Type B pancreatic cell (in vitro differentiated cells): ENCODE data around the gene SMIM35. TPM values are rescaled to one million over a fixed set of nuclear protein-coding genes. Genes with fewer than 3 reads are reported as not detected.

Experiments used
- DNase-seq: peaks from one replicate; pipeline ENCODE4 v3.0.0; 2021; ENCODE audit warnings: mixed read lengths; ENCODE audit not compliant: unreplicated experiment; ENCODE audit errors: extremely low spot score
- H3K27ac Mint-ChIP-seq: 2 replicates; pipeline ENCODE4 v1.8.0; 2021; ENCODE audit warnings: mild to moderate bottlenecking, mixed read lengths
- H3K27me3 Mint-ChIP-seq: 2 replicates; pipeline ENCODE4 v1.8.0; 2021; ENCODE audit warnings: mixed read lengths
- H3K36me3 Mint-ChIP-seq: 2 replicates; pipeline ENCODE4 v1.8.0; 2021; ENCODE audit warnings: mixed read lengths
- H3K4me1 Mint-ChIP-seq: one replicate; pipeline ENCODE4 v1.8.0; 2021; ENCODE audit warnings: mixed read lengths; ENCODE audit not compliant: unreplicated experiment
- H3K4me3 Mint-ChIP-seq: 2 replicates; pipeline ENCODE4 v1.8.0; 2021; ENCODE audit warnings: mild to moderate bottlenecking, mixed read lengths
- H3K9me3 Mint-ChIP-seq: 2 replicates; pipeline ENCODE4 v1.8.0; 2021; ENCODE audit warnings: mixed read lengths
- CTCF ChIP-seq: fragments of 200-600 bp; sonication (generic); conservative IDR thresholded peaks from 2 replicates; pipeline ENCODE4 v1.5.0; 2021; ENCODE audit warnings: antibody characterized with exemption, mild to moderate bottlenecking
- total RNA-seq: library from RNA; stranded (reverse); gene quantifications from 2 replicates; pipeline ENCODE4 v1.2.1, GENCODE V29; 2021; ENCODE audit warnings: low replicate concordance

SMIM35 gene
- total RNA-seq, 1 donor from 2014 or later: 0.17 TPM

- DNase-seq: no peak
- Mint-ChIP-seq H3K4me3 (no peak overlapping the region), H3K27ac (no peak overlapping the region), H3K27me3 (no peaks in the 10 kb centered on the region), H3K9me3 (no peaks in the 10 kb centered on the region), H3K4me1 (peaks cover 5% of the 10 kb centered on the region), H3K36me3 (peaks cover 8% of the 10 kb centered on the region)
- no peak for TF ChIP-seq CTCF
These were observed 38.3 kb upstream of the SMIM35 start for GRCh38 chr11:118124929-118125535.

- TF ChIP-seq CTCF: no peak
- no peak overlapping the region for H3K27ac Mint-ChIP-seq
- H3K4me1 Mint-ChIP-seq: no peaks in the 10 kb centered on the region
- no peaks in the 10 kb centered on the region for H3K27me3 Mint-ChIP-seq
- DNase-seq: no peak
- no peak overlapping the region for H3K4me3 Mint-ChIP-seq
- H3K36me3 Mint-ChIP-seq: peaks cover 8% of the 10 kb centered on the region
- no peaks in the 10 kb centered on the region for H3K9me3 Mint-ChIP-seq
These were observed 34.0 kb upstream of the SMIM35 start for GRCh38 chr11:118120793-118121192.

- Mint-ChIP-seq H3K27me3 (no peaks in the 10 kb centered on the region), H3K27ac (no peak overlapping the region), H3K4me1 (no peaks in the 10 kb centered on the region), H3K36me3 (peaks cover 8% of the 10 kb centered on the region), H3K9me3 (no peaks in the 10 kb centered on the region), H3K4me3 (no peak overlapping the region)
- DNase-seq: no peak
- no peak for TF ChIP-seq CTCF
These were observed 31.2 kb upstream of the SMIM35 start for GRCh38 chr11:118117790-118118601.

- Mint-ChIP-seq H3K27ac (no peak overlapping the region), H3K4me3 (no peak overlapping the region), H3K27me3 (no peaks in the 10 kb centered on the region), H3K4me1 (peaks cover 4% of the 10 kb centered on the region), H3K9me3 (no peaks in the 10 kb centered on the region), H3K36me3 (no peaks in the 10 kb centered on the region)
- no peak for TF ChIP-seq CTCF
- DNase-seq: no peak
These were observed 28.3 kb upstream of the SMIM35 start for GRCh38 chr11:118115048-118115447.

GRCh38 chr11:118114266-118114665, 27.5 kb upstream of the SMIM35 start:
- TF ChIP-seq CTCF: no peak
- Mint-ChIP-seq H3K9me3 (no peaks in the 10 kb centered on the region), H3K27me3 (no peaks in the 10 kb centered on the region), H3K36me3 (no peaks in the 10 kb centered on the region), H3K4me1 (peaks cover 4% of the 10 kb centered on the region), H3K27ac (no peak overlapping the region), H3K4me3 (no peak overlapping the region)
- no peak for DNase-seq
